GM13977 (cell line): ENCODE data around the gene DENND5B.

Source experiments
- DNase-seq: peaks from one replicate; pipeline ENCODE4 v3.0.0; 2012; ENCODE audit warnings: low spot score
- in situ Hi-C: fragments of 300-500 bp; cut with MboI; formaldehyde crosslinking; loops from one replicate; pipeline ENCODE4 v1.12.0; 2022; ENCODE audit warnings: low sequenced_read_pairs, low pct_unique_long_range_greater_than_20kb, mixed read lengths, inconsistent platforms; ENCODE audit not compliant: unreplicated experiment
- TF ChIP-seq, protein P1 (sequence below): IDR thresholded peaks from 2 replicates; pipeline ENCODE4 v1.5.1; 2012; ENCODE audit warnings: mild to moderate bottlenecking, control low read depth; ENCODE audit not compliant: insufficient read depth; ENCODE audit errors: extremely low read depth, missing control alignments

The DENND5B gene

DNA sequence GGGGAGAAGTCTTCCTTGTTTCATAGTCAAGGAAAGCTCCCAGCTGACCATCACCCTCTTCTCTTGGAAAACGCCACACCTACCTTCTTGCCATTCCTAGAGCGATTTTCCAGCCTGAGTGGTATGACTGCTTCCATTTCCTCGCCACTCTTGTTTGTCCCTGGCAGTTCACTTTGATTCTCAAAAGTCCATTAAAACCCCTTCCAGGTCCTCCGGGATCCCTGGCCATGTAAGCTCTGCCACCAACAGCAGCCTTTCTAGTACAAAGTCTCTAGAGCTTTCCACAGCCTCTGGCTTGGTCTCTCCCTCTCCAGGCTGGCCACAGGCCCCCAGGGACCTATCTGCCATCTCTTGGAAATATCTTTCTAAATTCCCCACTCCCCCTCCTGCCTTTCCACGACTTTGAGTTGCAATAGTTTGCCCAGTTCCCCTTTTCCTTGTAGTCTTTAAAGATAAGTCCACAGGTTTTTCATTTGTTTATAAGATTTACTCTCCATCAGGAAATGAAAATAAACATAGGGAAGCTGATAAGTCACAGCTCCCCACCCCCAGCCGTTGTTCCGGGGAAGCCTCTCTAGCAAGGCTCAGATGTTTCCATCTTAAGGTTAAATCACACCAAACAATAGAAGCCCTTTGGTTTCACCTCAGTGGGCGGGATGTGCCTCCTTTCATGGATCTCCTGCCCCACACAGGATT is 222.1 kb downstream of the DENND5B start:
- in situ Hi-C loops, result no loop called here
- TF ChIP-seq, protein P1, sequence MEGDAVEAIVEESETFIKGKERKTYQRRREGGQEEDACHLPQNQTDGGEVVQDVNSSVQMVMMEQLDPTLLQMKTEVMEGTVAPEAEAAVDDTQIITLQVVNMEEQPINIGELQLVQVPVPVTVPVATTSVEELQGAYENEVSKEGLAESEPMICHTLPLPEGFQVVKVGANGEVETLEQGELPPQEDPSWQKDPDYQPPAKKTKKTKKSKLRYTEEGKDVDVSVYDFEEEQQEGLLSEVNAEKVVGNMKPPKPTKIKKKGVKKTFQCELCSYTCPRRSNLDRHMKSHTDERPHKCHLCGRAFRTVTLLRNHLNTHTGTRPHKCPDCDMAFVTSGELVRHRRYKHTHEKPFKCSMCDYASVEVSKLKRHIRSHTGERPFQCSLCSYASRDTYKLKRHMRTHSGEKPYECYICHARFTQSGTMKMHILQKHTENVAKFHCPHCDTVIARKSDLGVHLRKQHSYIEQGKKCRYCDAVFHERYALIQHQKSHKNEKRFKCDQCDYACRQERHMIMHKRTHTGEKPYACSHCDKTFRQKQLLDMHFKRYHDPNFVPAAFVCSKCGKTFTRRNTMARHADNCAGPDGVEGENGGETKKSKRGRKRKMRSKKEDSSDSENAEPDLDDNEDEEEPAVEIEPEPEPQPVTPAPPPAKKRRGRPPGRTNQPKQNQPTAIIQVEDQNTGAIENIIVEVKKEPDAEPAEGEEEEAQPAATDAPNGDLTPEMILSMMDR, result no peak
- no peak for DNase-seq

DNA sequence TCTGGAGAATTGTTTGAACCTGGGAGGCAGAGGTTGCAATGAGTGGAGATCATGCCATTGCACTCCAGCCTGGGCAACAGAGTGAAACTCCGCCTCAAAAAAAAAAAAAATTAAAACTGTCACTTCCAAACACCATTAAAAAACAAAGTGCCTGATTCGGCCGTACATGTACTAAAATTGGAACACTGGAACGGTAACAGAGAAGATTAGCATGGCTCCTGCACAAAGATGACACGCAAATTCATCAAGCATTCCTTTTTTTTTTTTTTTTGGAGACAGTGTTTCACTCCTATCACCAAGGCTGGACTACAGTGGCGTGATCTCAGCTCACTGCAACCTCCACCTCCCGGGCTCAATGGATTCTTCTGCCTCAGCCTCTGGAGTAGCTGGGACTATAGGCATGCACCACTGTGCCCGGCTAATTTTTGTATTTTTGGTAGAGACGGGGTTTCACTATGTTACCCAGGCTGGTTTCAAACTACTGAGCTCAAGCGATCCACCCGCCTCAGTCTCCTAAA is 224.8 kb downstream of the DENND5B start:
- no peak for DNase-seq
- in situ Hi-C loops, result no loop called here
- TF ChIP-seq, protein P1, result no peak

DNA sequence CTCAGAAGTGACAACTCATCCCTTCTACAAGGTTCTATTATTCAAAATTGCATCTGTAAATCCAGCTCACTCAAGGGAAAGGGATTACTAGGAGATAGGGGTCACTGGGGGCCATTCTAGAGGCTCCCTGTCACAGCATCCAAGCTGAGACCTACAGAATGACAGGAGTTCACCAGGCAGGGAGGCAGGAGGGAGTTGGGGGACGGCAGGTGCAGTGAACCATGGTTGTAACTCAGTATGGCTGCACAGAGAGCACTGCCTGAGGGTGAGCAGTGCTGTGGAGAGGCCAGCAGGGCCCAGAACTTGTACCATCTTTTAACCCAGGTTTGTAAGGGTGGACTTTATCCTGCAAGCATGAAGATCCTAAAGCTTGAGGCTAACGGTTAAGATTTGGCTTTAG is 227.1 kb downstream of the DENND5B start:
- in situ Hi-C loops, result no loop called here
- TF ChIP-seq, protein P1, result no peak
- DNase-seq, result no peak

DNA sequence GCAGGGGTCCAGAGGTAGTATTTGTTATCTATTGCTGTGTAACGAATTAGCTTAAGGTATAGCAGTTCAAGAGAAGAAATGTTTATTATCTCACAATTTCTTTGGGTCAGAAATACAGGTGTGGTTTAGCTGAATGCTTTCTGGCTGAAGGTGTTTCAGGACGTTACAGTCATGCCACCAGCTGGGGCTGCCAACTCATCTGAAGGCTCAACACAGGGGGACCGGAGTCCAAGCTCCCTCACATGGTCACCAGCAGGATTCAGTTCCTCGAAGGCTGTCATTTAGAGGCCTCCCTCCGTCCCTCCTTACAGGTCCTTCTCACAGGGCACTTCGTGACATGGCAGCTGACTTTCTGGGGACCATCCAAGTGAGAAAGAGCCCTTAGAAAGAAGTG is 227.5 kb downstream of the DENND5B start:
- in situ Hi-C loops, result no loop called here
- TF ChIP-seq, protein P1, result no peak
- no peak for DNase-seq

DNA sequence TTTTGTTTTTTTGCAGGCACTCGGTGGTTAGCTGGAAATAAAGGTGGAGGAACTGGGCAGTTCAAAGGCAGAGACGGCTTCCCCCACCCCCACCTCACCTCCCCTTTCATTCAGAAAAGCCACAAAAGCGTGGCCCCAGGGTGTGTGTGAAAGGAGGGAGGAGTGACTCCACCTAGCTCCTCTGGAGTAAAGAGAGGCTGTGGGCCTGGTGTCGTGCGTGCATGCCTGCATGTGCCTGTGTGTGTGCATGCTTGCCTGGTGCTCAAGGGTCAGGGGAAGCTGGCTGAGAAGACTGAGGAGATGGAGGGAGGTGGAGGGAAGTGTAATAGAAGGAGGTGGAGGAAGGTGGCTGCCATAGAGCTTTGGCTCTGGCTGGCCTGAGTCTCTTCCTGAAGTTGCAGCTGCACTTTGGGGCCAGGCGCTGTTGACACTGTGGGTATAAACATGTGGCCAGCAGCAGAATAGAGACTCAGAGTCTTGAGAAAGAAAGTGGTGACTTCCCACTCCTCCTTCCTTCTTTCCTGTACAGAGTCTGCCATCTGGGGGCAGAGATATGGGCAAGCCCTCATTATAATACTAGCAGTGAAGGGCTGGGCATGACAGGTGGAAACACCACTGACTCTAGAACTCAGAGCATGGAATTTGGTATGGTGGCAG is 228.0 kb downstream of the DENND5B start:
- DNase-seq, result peak; percentile 48
- TF ChIP-seq, protein P1, result peak; percentile 35
- in situ Hi-C loops, result no loop called here

DNA sequence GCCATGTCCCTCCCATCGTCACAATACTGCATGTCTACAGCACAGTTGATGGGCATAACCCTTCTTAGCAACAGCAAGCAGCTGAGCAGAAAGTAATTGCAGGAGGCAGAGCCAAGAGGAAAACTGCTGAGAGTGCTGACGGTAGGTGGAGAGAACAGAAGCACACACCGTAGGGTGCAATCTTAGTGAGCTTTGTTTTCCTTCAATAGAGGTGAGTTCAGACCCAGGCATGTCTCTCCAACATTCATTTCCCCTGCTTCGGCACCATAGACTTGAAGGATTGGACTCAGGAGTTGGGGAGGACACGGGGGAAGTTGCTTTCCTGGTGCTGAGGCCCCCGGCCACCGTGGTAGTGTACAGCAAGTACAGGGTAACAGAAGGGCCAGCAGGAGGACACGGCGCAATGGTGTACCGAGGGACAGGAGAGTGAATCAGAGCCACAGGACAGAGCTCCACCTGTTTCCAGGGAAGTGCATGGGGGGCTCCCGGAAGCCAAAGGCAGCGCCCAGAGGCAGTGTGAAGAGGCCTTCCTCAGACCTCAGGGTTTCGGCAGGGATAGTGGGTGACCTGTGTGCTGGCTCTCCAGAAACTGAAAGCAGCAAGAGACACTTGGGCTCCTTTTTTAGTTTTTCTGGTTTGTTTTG is 228.7 kb downstream of the DENND5B start:
- in situ Hi-C loops, result no loop called here
- TF ChIP-seq, protein P1, result no peak
- no peak for DNase-seq
